HEK293 (cell line): ENCODE results near the gene BEX4.
A peak's percentile ranks its signal among the peaks of the same experiment; 100 is the strongest.

Experiments
- ATF2 ChIP-seq: fragments of 450-650 bp; formaldehyde crosslinking; IDR thresholded peaks from 2 replicates; pipeline ENCODE4 v1.5.1; 2016; ENCODE audit warnings: missing biosample characterization, missing genetic modification characterization, low read depth
- BCL11A ChIP-seq: fragments of 450-650 bp; formaldehyde crosslinking; IDR thresholded peaks from 2 replicates; pipeline ENCODE4 v1.5.1; 2016; ENCODE audit warnings: low read depth, missing biosample characterization, missing genetic modification characterization
- FEZF1 ChIP-seq: fragments of 450-650 bp; formaldehyde crosslinking; IDR thresholded peaks from 2 replicates; pipeline ENCODE4 v1.5.1; 2016; ENCODE audit warnings: missing biosample characterization, missing genetic modification characterization
- KLF1 ChIP-seq: fragments of 450-650 bp; formaldehyde crosslinking; IDR thresholded peaks from 2 replicates; pipeline ENCODE4 v1.5.1; 2016; ENCODE audit warnings: missing biosample characterization, missing genetic modification characterization
- KLF17 ChIP-seq: fragments of 450-650 bp; formaldehyde crosslinking; IDR thresholded peaks from 2 replicates; pipeline ENCODE4 v1.5.1; 2016; ENCODE audit warnings: missing biosample characterization, missing genetic modification characterization
- KLF9 ChIP-seq: fragments of 450-650 bp; formaldehyde crosslinking; IDR thresholded peaks from 2 replicates; pipeline ENCODE4 v1.5.1; 2016; ENCODE audit warnings: missing biosample characterization, missing genetic modification characterization, low read depth
- RBAK ChIP-seq: fragments of 450-650 bp; formaldehyde crosslinking; IDR thresholded peaks from 2 replicates; pipeline ENCODE4 v1.5.1; 2016; ENCODE audit warnings: missing biosample characterization, missing genetic modification characterization
- TCF7L2 ChIP-seq: IDR thresholded peaks from 2 replicates; pipeline ENCODE4 v1.6.1; 2011; ENCODE audit warnings: low read depth, mild to moderate bottlenecking, inconsistent platforms, low read length, moderate library complexity, borderline replicate concordance
- TRIM28 ChIP-seq: IDR thresholded peaks from 2 replicates; pipeline ENCODE4 v1.6.1; 2011; ENCODE audit warnings: low read length, control low read depth, borderline replicate concordance
- ZNF18 ChIP-seq: fragments of 450-650 bp; formaldehyde crosslinking; IDR thresholded peaks from 2 replicates; pipeline ENCODE4 v1.5.1; 2016; ENCODE audit warnings: missing biosample characterization, missing genetic modification characterization
- ZNF211 ChIP-seq: fragments of 450-650 bp; formaldehyde crosslinking; IDR thresholded peaks from 2 replicates; pipeline ENCODE4 v1.5.1; 2016; ENCODE audit warnings: low read depth, missing biosample characterization, missing genetic modification characterization
- ZNF274 ChIP-seq, 2 experiments: fragments of 200-500 bp in 1 of 2; fragments of 450-650 bp in 1 of 2; sonication (Bioruptor generic) in 1 of 2; formaldehyde crosslinking in 1 of 2; IDR thresholded peaks; 2 replicates each; pipeline versions ENCODE4 v1.5.1 to v1.6.1; 2014 to 2016; ENCODE audit warnings: borderline replicate concordance in 1 of 2, inconsistent platforms in 1 of 2, low read length in 1 of 2, missing biosample characterization in 1 of 2, missing genetic modification characterization in 1 of 2
- ZNF350 ChIP-seq: fragments of 450-650 bp; formaldehyde crosslinking; IDR thresholded peaks from 2 replicates; pipeline ENCODE4 v1.5.0; 2017; ENCODE audit warnings: missing biosample characterization, mild to moderate bottlenecking, missing genetic modification characterization
- ZNF423 ChIP-seq: fragments of 450-650 bp; formaldehyde crosslinking; IDR thresholded peaks from 2 replicates; pipeline ENCODE4 v1.5.1; 2016; ENCODE audit warnings: missing biosample characterization, missing genetic modification characterization
- ZNF433 ChIP-seq: fragments of 450-650 bp; formaldehyde crosslinking; IDR thresholded peaks from 2 replicates; pipeline ENCODE4 v1.5.1; 2016; ENCODE audit warnings: missing biosample characterization, missing genetic modification characterization, low read depth
- ZNF530 ChIP-seq: fragments of 450-650 bp; formaldehyde crosslinking; IDR thresholded peaks from 2 replicates; pipeline ENCODE4 v1.5.1; 2016; ENCODE audit warnings: low read depth, missing biosample characterization, missing genetic modification characterization
- ZNF548 ChIP-seq: fragments of 450-650 bp; formaldehyde crosslinking; IDR thresholded peaks from 2 replicates; pipeline ENCODE4 v1.5.1; 2016; ENCODE audit warnings: missing biosample characterization, missing genetic modification characterization
- ZNF654 ChIP-seq: fragments of 450-650 bp; formaldehyde crosslinking; IDR thresholded peaks from 2 replicates; pipeline ENCODE4 v1.5.1; 2016; ENCODE audit warnings: low read depth, missing biosample characterization, missing genetic modification characterization
- ZNF660 ChIP-seq: fragments of 450-650 bp; IDR thresholded peaks from 2 replicates; pipeline ENCODE4 v1.5.1; 2018; ENCODE audit warnings: missing biosample characterization, mild to moderate bottlenecking, missing genetic modification characterization
- ZNF76 ChIP-seq: fragments of 450-650 bp; formaldehyde crosslinking; IDR thresholded peaks from 2 replicates; pipeline ENCODE4; 2016; ENCODE audit warnings: low read depth, missing biosample characterization, missing genetic modification characterization, borderline replicate concordance
- ZNF776 ChIP-seq: fragments of 450-650 bp; formaldehyde crosslinking; IDR thresholded peaks from 2 replicates; pipeline ENCODE4 v1.5.0; 2017; ENCODE audit warnings: missing biosample characterization, missing genetic modification characterization, borderline replicate concordance
- TF ChIP-seq, protein P1 (sequence below): fragments of 450-650 bp; formaldehyde crosslinking; IDR thresholded peaks from 2 replicates; pipeline ENCODE4; 2016; ENCODE audit warnings: missing biosample characterization, missing genetic modification characterization
- TF ChIP-seq, protein P2 (sequence below): fragments of 450-650 bp; formaldehyde crosslinking; IDR thresholded peaks from 2 replicates; pipeline ENCODE4 v1.5.1; 2016; ENCODE audit warnings: missing biosample characterization, missing genetic modification characterization, borderline replicate concordance
- TF ChIP-seq, protein P3 (sequence below): fragments of 450-650 bp; formaldehyde crosslinking; conservative IDR thresholded peaks from 2 replicates; pipeline ENCODE4 v1.5.1; 2016; ENCODE audit warnings: low read depth, missing biosample characterization, missing genetic modification characterization
- TF ChIP-seq, protein P4 (sequence below): fragments of 450-650 bp; formaldehyde crosslinking; IDR thresholded peaks from 2 replicates; pipeline ENCODE4 v1.5.1; 2016; ENCODE audit warnings: missing biosample characterization, missing genetic modification characterization

Gene BEX4

DNA sequence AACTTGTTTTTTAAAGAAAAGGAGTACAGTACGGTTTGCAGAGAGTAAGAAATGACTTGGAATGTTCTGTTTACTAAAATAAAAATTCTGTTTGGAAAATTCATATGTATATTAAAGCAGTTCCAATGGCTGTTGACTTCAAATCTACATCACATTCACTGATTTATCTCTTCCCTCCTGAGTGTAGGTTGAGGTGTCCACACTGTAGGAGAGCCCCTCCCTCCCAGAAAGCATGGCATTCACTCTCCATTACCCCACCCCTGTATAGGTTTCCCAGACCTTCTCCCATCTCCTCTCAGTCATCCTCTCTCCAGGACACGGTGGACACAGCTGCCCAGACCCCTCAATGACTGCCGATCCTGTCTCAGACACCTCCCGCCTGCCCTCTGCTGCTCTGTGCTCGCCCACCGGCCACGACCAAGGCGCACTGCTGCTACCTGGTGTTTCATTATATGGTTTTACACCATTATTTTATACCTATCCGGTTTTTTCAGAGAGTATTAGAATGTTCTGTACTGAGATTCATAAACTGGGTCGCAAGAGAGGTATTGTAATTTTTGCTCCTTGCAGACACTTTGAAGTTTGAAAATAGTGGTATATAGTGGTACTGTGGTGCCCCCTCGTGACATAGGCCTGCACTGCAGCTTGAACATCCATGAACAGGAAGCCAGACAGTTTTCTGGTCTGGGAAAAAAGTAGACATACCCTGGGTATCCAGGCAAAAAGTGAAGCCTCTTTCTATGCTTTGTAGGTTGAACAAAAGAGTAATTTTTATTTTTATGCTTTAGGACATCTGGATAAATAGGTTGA lies 38.8 kb upstream of the BEX4 start (continued):
- no peak for TF ChIP-seq KLF17 (tag by site-specific recombination)
- TF ChIP-seq ZNF211 (tag by site-specific recombination) = no peak
- peak; percentile 93 for TF ChIP-seq ZNF654 (tag by site-specific recombination)
- TF ChIP-seq TRIM28 = 0 out of 2 replicates have a peak, but pooled peaks have one; percentile 41
- TF ChIP-seq, protein P1, sequence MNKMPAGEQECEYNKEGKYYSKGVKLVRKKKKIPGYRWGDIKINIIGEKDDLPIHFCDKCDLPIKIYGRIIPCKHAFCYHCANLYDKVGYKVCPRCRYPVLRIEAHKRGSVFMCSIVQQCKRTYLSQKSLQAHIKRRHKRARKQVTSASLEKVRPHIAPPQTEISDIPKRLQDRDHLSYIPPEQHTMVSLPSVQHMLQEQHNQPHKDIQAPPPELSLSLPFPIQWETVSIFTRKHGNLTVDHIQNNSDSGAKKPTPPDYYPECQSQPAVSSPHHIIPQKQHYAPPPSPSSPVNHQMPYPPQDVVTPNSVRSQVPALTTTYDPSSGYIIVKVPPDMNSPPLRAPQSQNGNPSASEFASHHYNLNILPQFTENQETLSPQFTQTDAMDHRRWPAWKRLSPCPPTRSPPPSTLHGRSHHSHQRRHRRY = no peak
- no peak for TF ChIP-seq KLF1
- TF ChIP-seq ATF2 (tag by site-specific recombination) = no peak
- no peak for TF ChIP-seq ZNF274 (IDR thresholded peaks at IDR 0.05; ENCODE audit: low read length)
- TF ChIP-seq ZNF274 (tag by site-specific recombination; IDR thresholded peaks at IDR 0.05; ENCODE audit: borderline replicate concordance) = no peak
- TF ChIP-seq FEZF1 = no peak
- TF ChIP-seq, protein P2, sequence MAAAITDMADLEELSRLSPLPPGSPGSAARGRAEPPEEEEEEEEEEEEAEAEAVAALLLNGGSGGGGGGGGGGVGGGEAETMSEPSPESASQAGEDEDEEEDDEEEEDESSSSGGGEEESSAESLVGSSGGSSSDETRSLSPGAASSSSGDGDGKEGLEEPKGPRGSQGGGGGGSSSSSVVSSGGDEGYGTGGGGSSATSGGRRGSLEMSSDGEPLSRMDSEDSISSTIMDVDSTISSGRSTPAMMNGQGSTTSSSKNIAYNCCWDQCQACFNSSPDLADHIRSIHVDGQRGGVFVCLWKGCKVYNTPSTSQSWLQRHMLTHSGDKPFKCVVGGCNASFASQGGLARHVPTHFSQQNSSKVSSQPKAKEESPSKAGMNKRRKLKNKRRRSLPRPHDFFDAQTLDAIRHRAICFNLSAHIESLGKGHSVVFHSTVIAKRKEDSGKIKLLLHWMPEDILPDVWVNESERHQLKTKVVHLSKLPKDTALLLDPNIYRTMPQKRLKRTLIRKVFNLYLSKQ (tag by site-specific recombination) = no peak
- no peak for TF ChIP-seq ZNF18 (tag by site-specific recombination)
- peak; percentile 87; the same call in 1 of the 2 replicates for TF ChIP-seq TCF7L2
- TF ChIP-seq ZNF433 (tag by site-specific recombination) = no peak
- no peak for TF ChIP-seq KLF9 (tag by site-specific recombination)
- TF ChIP-seq BCL11A (tag by site-specific recombination) = no peak
- no peak for TF ChIP-seq ZNF423
- no peak for TF ChIP-seq ZNF530 (tag by site-specific recombination)
- TF ChIP-seq ZNF660 = 0 out of 2 replicates have a peak, but pooled peaks have one; percentile 24
- TF ChIP-seq, protein P3, sequence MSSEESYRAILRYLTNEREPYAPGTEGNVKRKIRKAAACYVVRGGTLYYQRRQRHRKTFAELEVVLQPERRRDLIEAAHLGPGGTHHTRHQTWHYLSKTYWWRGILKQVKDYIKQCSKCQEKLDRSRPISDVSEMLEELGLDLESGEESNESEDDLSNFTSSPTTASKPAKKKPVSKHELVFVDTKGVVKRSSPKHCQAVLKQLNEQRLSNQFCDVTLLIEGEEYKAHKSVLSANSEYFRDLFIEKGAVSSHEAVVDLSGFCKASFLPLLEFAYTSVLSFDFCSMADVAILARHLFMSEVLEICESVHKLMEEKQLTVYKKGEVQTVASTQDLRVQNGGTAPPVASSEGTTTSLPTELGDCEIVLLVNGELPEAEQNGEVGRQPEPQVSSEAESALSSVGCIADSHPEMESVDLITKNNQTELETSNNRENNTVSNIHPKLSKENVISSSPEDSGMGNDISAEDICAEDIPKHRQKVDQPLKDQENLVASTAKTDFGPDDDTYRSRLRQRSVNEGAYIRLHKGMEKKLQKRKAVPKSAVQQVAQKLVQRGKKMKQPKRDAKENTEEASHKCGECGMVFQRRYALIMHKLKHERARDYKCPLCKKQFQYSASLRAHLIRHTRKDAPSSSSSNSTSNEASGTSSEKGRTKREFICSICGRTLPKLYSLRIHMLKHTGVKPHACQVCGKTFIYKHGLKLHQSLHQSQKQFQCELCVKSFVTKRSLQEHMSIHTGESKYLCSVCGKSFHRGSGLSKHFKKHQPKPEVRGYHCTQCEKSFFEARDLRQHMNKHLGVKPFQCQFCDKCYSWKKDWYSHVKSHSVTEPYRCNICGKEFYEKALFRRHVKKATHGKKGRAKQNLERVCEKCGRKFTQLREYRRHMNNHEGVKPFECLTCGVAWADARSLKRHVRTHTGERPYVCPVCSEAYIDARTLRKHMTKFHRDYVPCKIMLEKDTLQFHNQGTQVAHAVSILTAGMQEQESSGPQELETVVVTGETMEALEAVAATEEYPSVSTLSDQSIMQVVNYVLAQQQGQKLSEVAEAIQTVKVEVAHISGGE (tag by site-specific recombination) = no peak
- TF ChIP-seq ZNF350 = no peak
- TF ChIP-seq ZNF76 = no peak
- TF ChIP-seq, protein P4, sequence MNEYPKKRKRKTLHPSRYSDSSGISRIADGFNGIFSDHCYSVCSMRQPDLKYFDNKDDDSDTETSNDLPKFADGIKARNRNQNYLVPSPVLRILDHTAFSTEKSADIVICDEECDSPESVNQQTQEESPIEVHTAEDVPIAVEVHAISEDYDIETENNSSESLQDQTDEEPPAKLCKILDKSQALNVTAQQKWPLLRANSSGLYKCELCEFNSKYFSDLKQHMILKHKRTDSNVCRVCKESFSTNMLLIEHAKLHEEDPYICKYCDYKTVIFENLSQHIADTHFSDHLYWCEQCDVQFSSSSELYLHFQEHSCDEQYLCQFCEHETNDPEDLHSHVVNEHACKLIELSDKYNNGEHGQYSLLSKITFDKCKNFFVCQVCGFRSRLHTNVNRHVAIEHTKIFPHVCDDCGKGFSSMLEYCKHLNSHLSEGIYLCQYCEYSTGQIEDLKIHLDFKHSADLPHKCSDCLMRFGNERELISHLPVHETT (tag by site-specific recombination) = no peak
- TF ChIP-seq ZNF548 = no peak
- no peak for TF ChIP-seq ZNF776 (tag by site-specific recombination)
- no peak for TF ChIP-seq RBAK (tag by site-specific recombination)
